NT2/D1 (cell line): ENCODE measurements around the gene PACS1.

Experiments used
- SUZ12 ChIP-seq: IDR thresholded peaks from 2 replicates; pipeline ENCODE4 v1.6.1; 2011; ENCODE audit not compliant: insufficient read length, insufficient read depth; ENCODE audit errors: extremely low read depth
- YY1 ChIP-seq: IDR thresholded peaks from 2 replicates; pipeline ENCODE4 v1.6.1; 2011; ENCODE audit not compliant: insufficient read length, insufficient read depth
- ZNF274 ChIP-seq: IDR thresholded peaks from 2 replicates; pipeline ENCODE4 v1.6.1; 2011; ENCODE audit warnings: mild to moderate bottlenecking, low read depth, low read length

GRCh38 chr11:66118847-66119246 lies 48.8 kb downstream of the PACS1 start:
- TF ChIP-seq ZNF274 (no peak), YY1 (no peak), SUZ12 (no peak)
